Left lung (tissue), 10 donors: Measurements from ENCODE around the gene TMEM141. TPM values are rescaled to one million over a fixed set of nuclear protein-coding genes. Genes with fewer than 3 reads are reported as not detected.

Experiments used
- ATAC-seq: fragments of 200-7000 bp; cut with Tn5 transposase; one replicate; pipeline ENCODE4 v1.9.1; 2020; ENCODE audit warnings: moderate library complexity
- DNase-seq, 4 donors: peaks; one replicate each; pipeline ENCODE4 v3.0.0-alpha.2; 2013 to 2020
- H3K27ac ChIP-seq, 2 donors: fragments of 200-600 bp; sonication (generic) in 1 of 2; one replicate each; pipeline versions ENCODE4 v1.5.0 to v1.8.0; 2020 to 2021
- H3K27me3 ChIP-seq, 2 donors: fragments of 200-600 bp; sonication (generic) in 1 of 2; one replicate each; pipeline versions ENCODE4 v1.5.0 to v1.8.0; 2020 to 2021
- H3K36me3 ChIP-seq, 2 donors: fragments of 200-600 bp; sonication (generic) in 1 of 2; one replicate each; pipeline versions ENCODE4 v1.5.0 to v1.8.0; 2020 to 2021
- H3K4me1 ChIP-seq, 2 donors: fragments of 200-600 bp; one replicate each; pipeline ENCODE4 v1.8.0; 2021
- H3K4me3 ChIP-seq, 2 donors: fragments of 200-600 bp; sonication (generic) in 1 of 2; one replicate each; pipeline versions ENCODE4 v1.5.0 to v1.8.0; 2020 to 2021; ENCODE audit warnings: mild to moderate bottlenecking in 1 of 2
- H3K9me3 ChIP-seq, 2 donors: fragments of 200-600 bp; sonication (generic) in 1 of 2; one replicate each; pipeline versions ENCODE4 v1.5.0 to v1.8.0; 2020 to 2021
- CTCF ChIP-seq, 2 donors: fragments of 200-600 bp; sonication (generic) in 1 of 2; IDR thresholded peaks; one replicate each; pipeline versions ENCODE4 v1.5.0 to v1.8.0; 2021; ENCODE audit warnings: antibody characterized with exemption in 2 of 2
- intact Hi-C, 2 donors: fragments of 100-400 bp; cut with DNase I; formaldehyde crosslinking; loops; one replicate each; pipeline versions ENCODE4 v1.11.2 to v1.14.2; 2022
- polyA plus RNA-seq, 6 donors: library from polyadenylated mRNA; unstranded; fragments of 120-200 nt; gene quantifications; one replicate each; pipeline ENCODE4 v1.2.1, GENCODE V29; 2013; ENCODE audit not compliant: insufficient read length in 6 of 6
- total RNA-seq, 2 donors: library from RNA; stranded (reverse); fragmentation: NEBNext Ultra II Directional; extraction: Animal tissue kit (Norgen Biotek cat#: 25700); gene quantifications; one replicate each; pipeline ENCODE4 v1.2.1, GENCODE V29; 2021
- donor health status: DM: no; HTN: yes; CAD: no.
- donor health status: DM: no; HTN: no; CAD: no.

Gene TMEM141
- total and polyA plus RNA-seq, 8 donors = 49.3 to 76.6 (median 54.5) TPM

- H3K9me3 ChIP-seq = no peaks in the 10 kb centered on the region
- no peak for ATAC-seq
Observed at GRCh38 chr9:136826188-136826541, 35.0 kb downstream of the TMEM141 start.

GRCh38 chr9:136826703-136827582 lies 35.8 kb downstream of the TMEM141 start:
- ATAC-seq = no peak
- DNase-seq = peak in 1 of 4 donors; percentile 53
- Histone ChIP-seq H3K9me3 (no peaks in the 10 kb centered on the region), H3K4me1 (peaks cover 0 to 2% of the 10 kb centered on the region in 2 donors), H3K4me3 (no peak overlapping the region), H3K27ac (no peak overlapping the region), H3K36me3 (peaks cover 0 to 91% of the 10 kb centered on the region in 2 donors), H3K27me3 (no peaks in the 10 kb centered on the region)
- no peak for TF ChIP-seq CTCF (IDR thresholded peaks at IDR 0.05)
- intact Hi-C loops = no loop called here

More at GRCh38 chr9:136826188-136826541, 35.0 kb downstream of the TMEM141 start:
- DNase-seq = peak in 1 of 4 donors; percentile 44
- peaks cover 0 to 83% of the 10 kb centered on the region in 2 donors for H3K36me3 ChIP-seq
- peaks cover 0 to 6% of the 10 kb centered on the region in 2 donors for H3K27me3 ChIP-seq
- H3K4me3 ChIP-seq = no peak overlapping the region
- intact Hi-C loops = no loop called here
- peaks cover 0 to 10% of the 10 kb centered on the region in 2 donors for H3K4me1 ChIP-seq
- no peak overlapping the region for H3K27ac ChIP-seq
- TF ChIP-seq CTCF (IDR thresholded peaks at IDR 0.05) = no peak

GRCh38 chr9:136827794-136828473 lies 36.8 kb downstream of the TMEM141 start:
- Histone ChIP-seq H3K27ac (no peak overlapping the region), H3K27me3 (no peaks in the 10 kb centered on the region), H3K36me3 (peaks cover 0 to 100% of the 10 kb centered on the region in 2 donors), H3K9me3 (no peaks in the 10 kb centered on the region), H3K4me3 (no peak overlapping the region), H3K4me1 (no peaks in the 10 kb centered on the region)
- ATAC-seq = no peak
- DNase-seq = peak in 1 of 4 donors; percentile 64
- TF ChIP-seq CTCF (IDR thresholded peaks at IDR 0.05) = no peak
- intact Hi-C loops = no loop called here

- intact Hi-C loops = no loop called here
- Histone ChIP-seq H3K9me3 (no peaks in the 10 kb centered on the region), H3K36me3 (peaks cover 0 to 95% of the 10 kb centered on the region in 2 donors), H3K27ac (no peak overlapping the region), H3K4me1 (no peaks in the 10 kb centered on the region), H3K27me3 (no peaks in the 10 kb centered on the region), H3K4me3 (no peak overlapping the region)
- ATAC-seq (no peak), DNase-seq (peak in 1 of 4 donors; percentile 50)
- TF ChIP-seq CTCF (IDR thresholded peaks at IDR 0.05) = no peak
Observed at GRCh38 chr9:136828474-136829140, 37.5 kb downstream of the TMEM141 start.
